ENCODE results near the gene AP2A2. TPM values are rescaled to one million over a fixed set of nuclear protein-coding genes. Genes with fewer than 3 reads are reported as not detected.

Gene AP2A2
- total and polyA plus RNA-seq, 11 donors = 20.4 to 71.4 (median 36.5) TPM

GRCh38 chr11:1049071-1049405, 123.4 kb downstream of the AP2A2 start:
- H3K9me3 ChIP-seq = peaks cover 0 to 6% (median 0%) of the 10 kb centered on the region in 12 donors
- no peak for TF ChIP-seq POLR2A (IDR thresholded peaks at IDR 0.05)
- TF ChIP-seq, protein P1, sequence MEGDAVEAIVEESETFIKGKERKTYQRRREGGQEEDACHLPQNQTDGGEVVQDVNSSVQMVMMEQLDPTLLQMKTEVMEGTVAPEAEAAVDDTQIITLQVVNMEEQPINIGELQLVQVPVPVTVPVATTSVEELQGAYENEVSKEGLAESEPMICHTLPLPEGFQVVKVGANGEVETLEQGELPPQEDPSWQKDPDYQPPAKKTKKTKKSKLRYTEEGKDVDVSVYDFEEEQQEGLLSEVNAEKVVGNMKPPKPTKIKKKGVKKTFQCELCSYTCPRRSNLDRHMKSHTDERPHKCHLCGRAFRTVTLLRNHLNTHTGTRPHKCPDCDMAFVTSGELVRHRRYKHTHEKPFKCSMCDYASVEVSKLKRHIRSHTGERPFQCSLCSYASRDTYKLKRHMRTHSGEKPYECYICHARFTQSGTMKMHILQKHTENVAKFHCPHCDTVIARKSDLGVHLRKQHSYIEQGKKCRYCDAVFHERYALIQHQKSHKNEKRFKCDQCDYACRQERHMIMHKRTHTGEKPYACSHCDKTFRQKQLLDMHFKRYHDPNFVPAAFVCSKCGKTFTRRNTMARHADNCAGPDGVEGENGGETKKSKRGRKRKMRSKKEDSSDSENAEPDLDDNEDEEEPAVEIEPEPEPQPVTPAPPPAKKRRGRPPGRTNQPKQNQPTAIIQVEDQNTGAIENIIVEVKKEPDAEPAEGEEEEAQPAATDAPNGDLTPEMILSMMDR (IDR thresholded peaks at IDR 0.05) = no peak
- DNase-seq = peak in 1 of 5 donors; percentile 39
- H3K36me3 ChIP-seq = no peaks in the 10 kb centered on the region
- no peak overlapping the region for H3K4me3 ChIP-seq
- no peak for ATAC-seq
- WGBS, 4 donors = 84 to 93% (median 90%) methylated on average over 4 to 6 of the region's 6 CpGs
- no peak overlapping the region for H3K27ac ChIP-seq
- intact Hi-C loops (cut with DNase I) = loop anchor here in 1 of 10 donors (5.0 kb wide), 1 partner anchor 147 kb away; no protein-coding TSS in a partner anchor
- peaks cover 0 to 54% (median 6%) of the 10 kb centered on the region in 9 donors for H3K27me3 ChIP-seq
- H3K4me1 ChIP-seq = peaks cover 0 to 14% (median 0%) of the 10 kb centered on the region in 12 donors

DNA sequence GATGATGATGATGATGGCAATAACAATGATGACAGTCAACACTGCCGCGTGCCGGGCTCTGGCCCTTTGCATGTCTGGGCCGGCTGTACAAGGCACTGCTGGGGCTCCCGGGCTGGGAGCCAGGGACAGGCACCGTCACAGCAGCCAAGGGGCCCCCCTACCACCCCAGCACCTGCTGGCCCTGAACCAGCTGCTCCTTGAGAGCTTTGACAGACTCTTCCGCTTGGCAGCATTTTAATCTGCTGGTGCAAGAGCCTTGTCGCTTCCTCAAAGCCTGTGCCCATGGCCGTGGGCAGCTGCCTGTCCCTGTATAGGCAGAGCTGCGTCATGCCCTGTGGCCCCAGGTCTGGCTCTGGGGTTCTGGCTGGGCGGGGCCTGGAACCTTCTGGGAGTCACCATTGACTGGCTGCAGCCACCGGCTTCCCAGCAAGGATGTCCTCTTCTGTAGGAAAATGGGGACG, 123.8 kb downstream of the AP2A2 start:
- ATAC-seq = no peak
- WGBS, 4 donors = 48 to 73% (median 66%) methylated on average over 2 to 13 of the region's 13 CpGs
- TF ChIP-seq, protein P1 (IDR thresholded peaks at IDR 0.05) = no peak
- no peak for TF ChIP-seq POLR2A (IDR thresholded peaks at IDR 0.05)
- intact Hi-C loops (cut with DNase I) = loop anchor here in 1 of 10 donors (5.0 kb wide), 1 partner anchor 147 kb away; no protein-coding TSS in a partner anchor
- Histone ChIP-seq H3K4me1 (peaks cover 0 to 18% (median 0%) of the 10 kb centered on the region in 12 donors), H3K9me3 (peaks cover 0 to 6% (median 0%) of the 10 kb centered on the region in 12 donors), H3K27me3 (peaks cover 0 to 58% (median 9%) of the 10 kb centered on the region in 9 donors), H3K4me3 (no peak overlapping the region), H3K36me3 (no peaks in the 10 kb centered on the region), H3K27ac (no peak overlapping the region)
- DNase-seq = peak in 3 of 5 donors; percentile 19 to 46 (median 29)

DNA sequence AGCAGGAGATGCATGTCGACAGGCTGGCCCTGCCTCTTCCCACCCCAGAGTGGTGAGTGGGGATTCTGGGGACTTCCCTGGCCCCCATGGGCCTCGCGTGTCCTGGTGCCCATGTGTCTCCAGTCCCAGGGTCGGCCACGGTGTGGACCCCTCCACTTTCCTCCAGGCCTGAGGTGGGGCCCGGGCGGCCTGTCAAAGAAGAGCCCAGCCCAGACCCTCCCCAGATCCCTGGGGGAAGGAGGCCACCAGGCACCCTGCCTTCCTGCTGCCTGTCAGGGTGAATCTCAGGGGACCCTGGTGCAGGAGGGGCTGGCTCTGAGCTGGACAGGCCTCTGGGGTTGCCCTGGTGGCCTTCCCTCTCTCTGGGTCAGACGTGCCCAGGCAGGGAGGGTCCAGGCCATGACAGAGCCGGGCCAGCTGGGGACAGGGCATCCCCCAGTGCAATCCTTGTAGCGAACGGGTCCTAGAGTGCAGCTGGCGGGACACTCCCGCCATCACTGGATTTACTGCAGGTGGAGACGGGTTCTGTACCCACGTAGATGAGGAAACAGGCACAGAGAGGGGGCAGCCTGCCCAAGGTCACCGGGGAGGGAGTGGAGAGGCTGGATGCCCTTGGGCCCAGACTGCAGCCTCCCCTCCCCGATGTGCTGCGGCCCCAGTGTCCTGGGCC, 124.4 kb downstream of the AP2A2 start:
- intact Hi-C loops (cut with DNase I) = loop anchor here in 9 of 10 donors (2.0 to 10.0 kb wide), 5 partner anchors 125 to 203 kb away; partner anchors contain the start of gene AP2A2 (in 5 of the 9)
- ATAC-seq (no peak), DNase-seq (peak in 3 of 5 donors; percentile 19 to 66 (median 30))
- 77 to 83% (median 82%) methylated on average over 10 to 18 of the region's 18 CpGs for WGBS, 4 donors
- no peak overlapping the region for H3K27ac ChIP-seq
- no peaks in the 10 kb centered on the region for H3K36me3 ChIP-seq
- peaks cover 0 to 64% (median 12%) of the 10 kb centered on the region in 9 donors for H3K27me3 ChIP-seq
- TF ChIP-seq, protein P1 (IDR thresholded peaks at IDR 0.05) = no peak
- peaks cover 0 to 23% (median 0%) of the 10 kb centered on the region in 12 donors for H3K4me1 ChIP-seq
- no peak overlapping the region for H3K4me3 ChIP-seq
- H3K9me3 ChIP-seq = peaks cover 0 to 3% (median 0%) of the 10 kb centered on the region in 12 donors

- no peak overlapping the region for H3K27ac ChIP-seq
- no peaks in the 10 kb centered on the region for H3K36me3 ChIP-seq
- WGBS, 4 donors = 50 to 61% (median 54%) methylated on average over 27 to 39 of the region's 39 CpGs
- TF ChIP-seq, protein P1 (IDR thresholded peaks at IDR 0.05) = peak; percentile 74 to 88 (median 83)
- no peak for TF ChIP-seq POLR2A (IDR thresholded peaks at IDR 0.05)
- H3K9me3 ChIP-seq = no peaks in the 10 kb centered on the region
- intact Hi-C loops (cut with DNase I) = loop anchor here (1.0 to 10.0 kb wide), 5 partner anchors 126 to 204 kb away; partner anchors contain the start of gene AP2A2 (in 5 of the 10)
- peaks cover 0 to 23% (median 0%) of the 10 kb centered on the region in 12 donors for H3K4me1 ChIP-seq
- DNase-seq (peak; percentile 54 to 87 (median 59)), ATAC-seq (peak; percentile 83 to 92 (median 88))
- H3K27me3 ChIP-seq = peaks cover 0 to 66% (median 12%) of the 10 kb centered on the region in 9 donors
- H3K4me3 ChIP-seq = no peak overlapping the region
These were observed 125.1 kb downstream of the AP2A2 start for GRCh38 chr11:1050581-1051355.
